PC-3 (cell line): ENCODE results near the gene MESP2.

Experiments used
- EZH2 ChIP-seq: fragments of 300-600 bp; sonication (generic); IDR thresholded peaks from one replicate; pipeline ENCODE4 v1.6.1; 2017; ENCODE audit warnings: antibody characterized with exemption, mild to moderate bottlenecking, low read length; ENCODE audit not compliant: unreplicated experiment
- EZH2phosphoT487 ChIP-seq: fragments of 300-600 bp; sonication (generic); IDR thresholded peaks from 2 replicates; pipeline ENCODE4 v1.6.1; 2018; ENCODE audit warnings: mild to moderate bottlenecking, antibody characterized with exemption, low read length, borderline replicate concordance
- TF ChIP-seq, protein P1 (sequence below): fragments of 300-600 bp; sonication (generic); conservative IDR thresholded peaks from 2 replicates; pipeline ENCODE4 v1.5.1; 2017; ENCODE audit warnings: antibody characterized with exemption, low read depth, mild to moderate bottlenecking, low read length

DNA sequence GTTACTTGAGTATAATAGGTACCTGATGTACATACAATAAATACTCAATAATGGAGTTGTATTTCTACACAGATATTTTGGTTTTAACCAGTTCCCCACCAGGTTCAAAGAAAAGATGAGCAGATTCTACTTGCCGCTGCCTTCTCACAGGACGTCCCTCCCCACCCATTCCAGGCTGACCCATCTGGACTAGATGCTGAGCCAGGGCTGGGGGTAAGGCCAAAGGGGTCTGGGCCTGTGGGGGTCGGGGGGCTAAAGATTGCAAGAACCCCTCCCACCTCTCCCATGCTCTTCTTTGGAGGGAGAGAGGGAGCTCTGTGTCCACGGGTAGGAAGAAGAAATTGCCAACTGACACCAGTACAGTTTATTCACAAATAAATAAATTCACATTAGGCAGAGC, 26.6 kb upstream of the MESP2 start:
- TF ChIP-seq EZH2phosphoT487 (no peak), EZH2 (no peak)
- TF ChIP-seq, protein P1, sequence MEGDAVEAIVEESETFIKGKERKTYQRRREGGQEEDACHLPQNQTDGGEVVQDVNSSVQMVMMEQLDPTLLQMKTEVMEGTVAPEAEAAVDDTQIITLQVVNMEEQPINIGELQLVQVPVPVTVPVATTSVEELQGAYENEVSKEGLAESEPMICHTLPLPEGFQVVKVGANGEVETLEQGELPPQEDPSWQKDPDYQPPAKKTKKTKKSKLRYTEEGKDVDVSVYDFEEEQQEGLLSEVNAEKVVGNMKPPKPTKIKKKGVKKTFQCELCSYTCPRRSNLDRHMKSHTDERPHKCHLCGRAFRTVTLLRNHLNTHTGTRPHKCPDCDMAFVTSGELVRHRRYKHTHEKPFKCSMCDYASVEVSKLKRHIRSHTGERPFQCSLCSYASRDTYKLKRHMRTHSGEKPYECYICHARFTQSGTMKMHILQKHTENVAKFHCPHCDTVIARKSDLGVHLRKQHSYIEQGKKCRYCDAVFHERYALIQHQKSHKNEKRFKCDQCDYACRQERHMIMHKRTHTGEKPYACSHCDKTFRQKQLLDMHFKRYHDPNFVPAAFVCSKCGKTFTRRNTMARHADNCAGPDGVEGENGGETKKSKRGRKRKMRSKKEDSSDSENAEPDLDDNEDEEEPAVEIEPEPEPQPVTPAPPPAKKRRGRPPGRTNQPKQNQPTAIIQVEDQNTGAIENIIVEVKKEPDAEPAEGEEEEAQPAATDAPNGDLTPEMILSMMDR = no peak
